Activated T-cell treated with anti-CD3 and anti-CD28 coated beads for 4 hours (primary cell): ENCODE data around the gene SYNM.

Experiments used
- DNase-seq: peaks from one replicate; pipeline ENCODE4 v3.0.0-alpha.2; 2020

SYNM gene

GRCh38 chr15:99172989-99173388 is 68.1 kb downstream of the SYNM start:
- no peak for DNase-seq

- no peak for DNase-seq
Observed at GRCh38 chr15:99174567-99175395, 69.9 kb downstream of the SYNM start.

- DNase-seq, result no peak
Observed at GRCh38 chr15:99176757-99177156, 71.9 kb downstream of the SYNM start.

- no peak for DNase-seq
Observed at GRCh38 chr15:99177679-99178078, 72.8 kb downstream of the SYNM start.

GRCh38 chr15:99180086-99180963 is 75.4 kb downstream of the SYNM start:
- DNase-seq, result no peak

GRCh38 chr15:99180964-99181306 is 76.1 kb downstream of the SYNM start:
- DNase-seq, result no peak

- DNase-seq, result no peak
Observed at GRCh38 chr15:99181545-99181971, 76.7 kb downstream of the SYNM start.

GRCh38 chr15:99182791-99183190 is 77.9 kb downstream of the SYNM start:
- DNase-seq, result no peak
